Measurements from ENCODE around the gene GMPPB.

DNA sequence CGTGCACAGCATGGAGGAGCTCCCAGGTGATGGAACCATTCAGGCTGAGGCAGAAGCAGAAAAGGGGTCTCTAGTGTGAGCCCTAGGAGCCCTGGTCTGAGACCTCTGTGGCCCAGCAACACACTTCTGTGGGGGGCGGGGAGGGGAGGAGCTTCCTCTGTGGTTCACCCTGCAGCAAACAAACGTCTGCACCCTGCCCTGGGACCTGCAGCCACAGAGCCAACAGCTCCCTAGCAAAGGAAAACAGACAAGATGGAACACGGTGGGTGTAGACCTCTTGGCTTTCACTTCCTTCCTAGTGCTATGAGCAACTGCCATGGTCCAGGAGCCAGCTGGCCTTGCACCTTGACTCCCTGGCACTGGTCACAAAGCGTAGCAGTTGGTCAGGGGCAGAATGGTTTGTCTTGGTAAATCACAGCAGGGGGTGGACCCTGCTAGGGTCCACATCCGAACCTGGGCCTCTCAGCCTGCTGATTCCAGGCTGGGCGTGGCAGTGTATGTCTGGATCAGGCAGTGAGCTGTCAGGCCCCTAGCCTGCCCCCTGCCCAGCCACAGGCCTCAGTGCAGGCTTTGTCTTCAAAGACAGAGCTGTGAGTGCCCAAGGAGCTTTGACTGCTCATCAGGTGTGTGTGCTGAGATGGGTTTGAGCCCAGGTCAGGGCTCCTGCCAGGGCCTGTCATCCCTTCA, 11.0 kb downstream of the GMPPB start:
- TF ChIP-seq, protein P1, sequence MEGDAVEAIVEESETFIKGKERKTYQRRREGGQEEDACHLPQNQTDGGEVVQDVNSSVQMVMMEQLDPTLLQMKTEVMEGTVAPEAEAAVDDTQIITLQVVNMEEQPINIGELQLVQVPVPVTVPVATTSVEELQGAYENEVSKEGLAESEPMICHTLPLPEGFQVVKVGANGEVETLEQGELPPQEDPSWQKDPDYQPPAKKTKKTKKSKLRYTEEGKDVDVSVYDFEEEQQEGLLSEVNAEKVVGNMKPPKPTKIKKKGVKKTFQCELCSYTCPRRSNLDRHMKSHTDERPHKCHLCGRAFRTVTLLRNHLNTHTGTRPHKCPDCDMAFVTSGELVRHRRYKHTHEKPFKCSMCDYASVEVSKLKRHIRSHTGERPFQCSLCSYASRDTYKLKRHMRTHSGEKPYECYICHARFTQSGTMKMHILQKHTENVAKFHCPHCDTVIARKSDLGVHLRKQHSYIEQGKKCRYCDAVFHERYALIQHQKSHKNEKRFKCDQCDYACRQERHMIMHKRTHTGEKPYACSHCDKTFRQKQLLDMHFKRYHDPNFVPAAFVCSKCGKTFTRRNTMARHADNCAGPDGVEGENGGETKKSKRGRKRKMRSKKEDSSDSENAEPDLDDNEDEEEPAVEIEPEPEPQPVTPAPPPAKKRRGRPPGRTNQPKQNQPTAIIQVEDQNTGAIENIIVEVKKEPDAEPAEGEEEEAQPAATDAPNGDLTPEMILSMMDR (IDR thresholded peaks at IDR 0.05; ENCODE audit: insufficient read depth, low read length), result no peak
- TF ChIP-seq GABPA (IDR thresholded peaks at IDR 0.05; ENCODE audit: low read depth), result no peak
